GM23338 (cell line): ENCODE results near the gene FRK. TPM values are rescaled to one million over a fixed set of nuclear protein-coding genes. Genes with fewer than 3 reads are reported as not detected.

ENCODE experiments used
- CREB1 ChIP-seq: fragments of 250-450 bp; sonication (Bioruptor Pico); IDR thresholded peaks from 2 replicates; pipeline ENCODE4 v1.5.0; 2020; ENCODE audit warnings: low read depth, mild to moderate bottlenecking, moderate library complexity
- EZH2phosphoT487 ChIP-seq: fragments of 200-600 bp; sonication (generic); IDR thresholded peaks from one replicate; pipeline ENCODE4 v1.8.1; 2018; ENCODE audit warnings: antibody characterized with exemption; ENCODE audit not compliant: unreplicated experiment
- NANOG ChIP-seq: IDR thresholded peaks from 2 replicates; pipeline ENCODE4 v1.6.1; 2016; ENCODE audit warnings: antibody characterized with exemption, borderline replicate concordance
- ZNF114 ChIP-seq: fragments of 250-450 bp; sonication (Bioruptor Pico); IDR thresholded peaks from 2 replicates; pipeline ENCODE4 v1.5.0; 2020; ENCODE audit warnings: mild to moderate bottlenecking, moderate library complexity
- polyA plus RNA-seq: library from polyadenylated mRNA; unstranded; fragments of >200 nt; fragmentation: Nextera tagmentation; extraction: Ambion mirVana; gene quantifications from 2 replicates; pipeline ENCODE4 v1.2.1, GENCODE V29; 2016
- total RNA-seq: library from RNA; depleted of rRNA; stranded (reverse); fragments of >200 nt; shearing (Covaris generic); gene quantifications from 2 replicates; pipeline ENCODE4 v1.2.3, GENCODE V29; 2014
- TF ChIP-seq, protein P1 (sequence below): fragments of 250-450 bp; sonication (Bioruptor Pico); IDR thresholded peaks from 2 replicates; pipeline ENCODE4 v1.5.0; 2020; ENCODE audit warnings: mild to moderate bottlenecking, moderate library complexity
- TF ChIP-seq, protein P2 (sequence below): IDR thresholded peaks from 2 replicates; pipeline ENCODE4 v1.6.1; 2016; ENCODE audit warnings: antibody characterized with exemption
- TF ChIP-seq, protein P3 (sequence below), 2 experiments: fragments of 200-600 bp in 1 of 2; sonication (generic) in 1 of 2; conservative IDR thresholded peaks; 2 replicates each; pipeline versions ENCODE4 v1.5.1 to v1.6.1; 2016 to 2017; ENCODE audit warnings: antibody characterized with exemption in 2 of 2, low read depth in 2 of 2, mild to moderate bottlenecking in 2 of 2, moderate library complexity in 1 of 2

Gene FRK
- total and polyA plus RNA-seq, 2 experiments from 2014 or later, result 0.06 to 0.24 TPM

DNA sequence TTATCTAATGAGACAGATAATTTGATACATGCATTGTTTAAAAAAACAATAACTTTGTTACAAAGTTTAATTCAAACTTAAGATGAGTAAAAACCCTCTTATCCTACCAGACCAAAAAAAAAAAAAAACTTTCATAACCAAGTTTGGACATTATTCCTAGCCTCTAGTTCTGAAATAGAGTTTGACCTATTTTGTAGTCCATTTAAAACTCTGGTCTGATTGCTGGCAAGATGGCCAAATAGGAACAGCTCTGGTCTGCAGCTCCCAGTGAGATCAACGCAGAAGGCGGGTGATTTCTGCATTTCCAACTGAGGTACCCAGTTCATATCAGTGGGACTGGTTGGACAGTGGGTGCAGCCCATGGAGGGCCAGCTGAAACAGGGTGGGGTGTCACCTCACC, 125.9 kb downstream of the FRK start (continued):
- TF ChIP-seq, protein P1, sequence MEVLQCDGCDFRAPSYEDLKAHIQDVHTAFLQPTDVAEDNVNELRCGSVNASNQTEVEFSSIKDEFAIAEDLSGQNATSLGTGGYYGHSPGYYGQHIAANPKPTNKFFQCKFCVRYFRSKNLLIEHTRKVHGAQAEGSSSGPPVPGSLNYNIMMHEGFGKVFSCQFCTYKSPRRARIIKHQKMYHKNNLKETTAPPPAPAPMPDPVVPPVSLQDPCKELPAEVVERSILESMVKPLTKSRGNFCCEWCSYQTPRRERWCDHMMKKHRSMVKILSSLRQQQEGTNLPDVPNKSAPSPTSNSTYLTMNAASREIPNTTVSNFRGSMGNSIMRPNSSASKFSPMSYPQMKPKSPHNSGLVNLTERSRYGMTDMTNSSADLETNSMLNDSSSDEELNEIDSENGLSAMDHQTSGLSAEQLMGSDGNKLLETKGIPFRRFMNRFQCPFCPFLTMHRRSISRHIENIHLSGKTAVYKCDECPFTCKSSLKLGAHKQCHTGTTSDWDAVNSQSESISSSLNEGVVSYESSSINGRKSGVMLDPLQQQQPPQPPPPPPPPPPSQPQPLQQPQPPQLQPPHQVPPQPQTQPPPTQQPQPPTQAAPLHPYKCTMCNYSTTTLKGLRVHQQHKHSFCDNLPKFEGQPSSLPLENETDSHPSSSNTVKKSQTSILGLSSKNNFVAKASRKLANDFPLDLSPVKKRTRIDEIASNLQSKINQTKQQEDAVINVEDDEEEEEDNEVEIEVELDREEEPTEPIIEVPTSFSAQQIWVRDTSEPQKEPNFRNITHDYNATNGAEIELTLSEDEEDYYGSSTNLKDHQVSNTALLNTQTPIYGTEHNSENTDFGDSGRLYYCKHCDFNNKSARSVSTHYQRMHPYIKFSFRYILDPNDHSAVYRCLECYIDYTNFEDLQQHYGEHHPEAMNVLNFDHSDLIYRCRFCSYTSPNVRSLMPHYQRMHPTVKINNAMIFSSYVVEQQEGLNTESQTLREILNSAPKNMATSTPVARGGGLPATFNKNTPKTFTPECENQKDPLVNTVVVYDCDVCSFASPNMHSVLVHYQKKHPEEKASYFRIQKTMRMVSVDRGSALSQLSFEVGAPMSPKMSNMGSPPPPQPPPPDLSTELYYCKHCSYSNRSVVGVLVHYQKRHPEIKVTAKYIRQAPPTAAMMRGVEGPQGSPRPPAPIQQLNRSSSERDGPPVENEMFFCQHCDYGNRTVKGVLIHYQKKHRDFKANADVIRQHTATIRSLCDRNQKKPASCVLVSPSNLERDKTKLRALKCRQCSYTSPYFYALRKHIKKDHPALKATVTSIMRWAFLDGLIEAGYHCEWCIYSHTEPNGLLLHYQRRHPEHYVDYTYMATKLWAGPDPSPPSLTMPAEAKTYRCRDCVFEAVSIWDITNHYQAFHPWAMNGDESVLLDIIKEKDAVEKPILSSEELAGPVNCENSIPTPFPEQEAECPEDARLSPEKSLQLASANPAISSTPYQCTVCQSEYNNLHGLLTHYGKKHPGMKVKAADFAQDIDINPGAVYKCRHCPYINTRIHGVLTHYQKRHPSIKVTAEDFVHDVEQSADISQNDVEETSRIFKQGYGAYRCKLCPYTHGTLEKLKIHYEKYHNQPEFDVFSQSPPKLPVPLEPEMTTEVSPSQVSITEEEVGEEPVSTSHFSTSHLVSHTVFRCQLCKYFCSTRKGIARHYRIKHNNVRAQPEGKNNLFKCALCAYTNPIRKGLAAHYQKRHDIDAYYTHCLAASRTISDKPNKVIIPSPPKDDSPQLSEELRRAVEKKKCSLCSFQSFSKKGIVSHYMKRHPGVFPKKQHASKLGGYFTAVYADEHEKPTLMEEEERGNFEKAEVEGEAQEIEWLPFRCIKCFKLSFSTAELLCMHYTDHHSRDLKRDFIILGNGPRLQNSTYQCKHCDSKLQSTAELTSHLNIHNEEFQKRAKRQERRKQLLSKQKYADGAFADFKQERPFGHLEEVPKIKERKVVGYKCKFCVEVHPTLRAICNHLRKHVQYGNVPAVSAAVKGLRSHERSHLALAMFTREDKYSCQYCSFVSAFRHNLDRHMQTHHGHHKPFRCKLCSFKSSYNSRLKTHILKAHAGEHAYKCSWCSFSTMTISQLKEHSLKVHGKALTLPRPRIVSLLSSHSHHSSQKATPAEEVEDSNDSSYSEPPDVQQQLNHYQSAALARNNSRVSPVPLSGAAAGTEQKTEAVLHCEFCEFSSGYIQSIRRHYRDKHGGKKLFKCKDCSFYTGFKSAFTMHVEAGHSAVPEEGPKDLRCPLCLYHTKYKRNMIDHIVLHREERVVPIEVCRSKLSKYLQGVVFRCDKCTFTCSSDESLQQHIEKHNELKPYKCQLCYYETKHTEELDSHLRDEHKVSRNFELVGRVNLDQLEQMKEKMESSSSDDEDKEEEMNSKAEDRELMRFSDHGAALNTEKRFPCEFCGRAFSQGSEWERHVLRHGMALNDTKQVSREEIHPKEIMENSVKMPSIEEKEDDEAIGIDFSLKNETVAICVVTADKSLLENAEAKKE (CRISPR knock-in tag), result no peak
- TF ChIP-seq NANOG (no peak), EZH2phosphoT487 (no peak), CREB1 (CRISPR knock-in tag) (no peak), ZNF114 (CRISPR knock-in tag) (no peak)
- TF ChIP-seq, protein P2, sequence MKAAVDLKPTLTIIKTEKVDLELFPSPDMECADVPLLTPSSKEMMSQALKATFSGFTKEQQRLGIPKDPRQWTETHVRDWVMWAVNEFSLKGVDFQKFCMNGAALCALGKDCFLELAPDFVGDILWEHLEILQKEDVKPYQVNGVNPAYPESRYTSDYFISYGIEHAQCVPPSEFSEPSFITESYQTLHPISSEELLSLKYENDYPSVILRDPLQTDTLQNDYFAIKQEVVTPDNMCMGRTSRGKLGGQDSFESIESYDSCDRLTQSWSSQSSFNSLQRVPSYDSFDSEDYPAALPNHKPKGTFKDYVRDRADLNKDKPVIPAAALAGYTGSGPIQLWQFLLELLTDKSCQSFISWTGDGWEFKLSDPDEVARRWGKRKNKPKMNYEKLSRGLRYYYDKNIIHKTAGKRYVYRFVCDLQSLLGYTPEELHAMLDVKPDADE, result no peak
- TF ChIP-seq, protein P3, sequence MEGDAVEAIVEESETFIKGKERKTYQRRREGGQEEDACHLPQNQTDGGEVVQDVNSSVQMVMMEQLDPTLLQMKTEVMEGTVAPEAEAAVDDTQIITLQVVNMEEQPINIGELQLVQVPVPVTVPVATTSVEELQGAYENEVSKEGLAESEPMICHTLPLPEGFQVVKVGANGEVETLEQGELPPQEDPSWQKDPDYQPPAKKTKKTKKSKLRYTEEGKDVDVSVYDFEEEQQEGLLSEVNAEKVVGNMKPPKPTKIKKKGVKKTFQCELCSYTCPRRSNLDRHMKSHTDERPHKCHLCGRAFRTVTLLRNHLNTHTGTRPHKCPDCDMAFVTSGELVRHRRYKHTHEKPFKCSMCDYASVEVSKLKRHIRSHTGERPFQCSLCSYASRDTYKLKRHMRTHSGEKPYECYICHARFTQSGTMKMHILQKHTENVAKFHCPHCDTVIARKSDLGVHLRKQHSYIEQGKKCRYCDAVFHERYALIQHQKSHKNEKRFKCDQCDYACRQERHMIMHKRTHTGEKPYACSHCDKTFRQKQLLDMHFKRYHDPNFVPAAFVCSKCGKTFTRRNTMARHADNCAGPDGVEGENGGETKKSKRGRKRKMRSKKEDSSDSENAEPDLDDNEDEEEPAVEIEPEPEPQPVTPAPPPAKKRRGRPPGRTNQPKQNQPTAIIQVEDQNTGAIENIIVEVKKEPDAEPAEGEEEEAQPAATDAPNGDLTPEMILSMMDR (conservative IDR thresholded peaks at IDR 0.05; ENCODE audit: low read depth in 2 of 2), result no peak
